Stimulated activated naive CD8-positive, alpha-beta T cell treated with anti-CD3 and anti-CD28 coated beads, Interleukin-15, Interleukin-2, amounts not matched to agents 100 ng/mL and 50 ng/mL, for 24 hours (primary cell): Measurements from ENCODE around the gene NFATC2.
A peak's percentile ranks its signal among the peaks of the same experiment; 100 is the strongest.

Experiments used
- H3K27ac Mint-ChIP-seq: one replicate; pipeline ENCODE4 v1.8.0; 2021; ENCODE audit warnings: mild to moderate bottlenecking, mixed read lengths
- H3K27me3 Mint-ChIP-seq: one replicate; pipeline ENCODE4 v1.8.0; 2021; ENCODE audit warnings: mixed read lengths
- H3K36me3 Mint-ChIP-seq: one replicate; pipeline ENCODE4 v1.8.0; 2021; ENCODE audit warnings: low read depth, mixed read lengths
- H3K4me1 Mint-ChIP-seq: one replicate; pipeline ENCODE4 v1.8.0; 2021; ENCODE audit warnings: low read depth, mixed read lengths
- H3K4me3 Mint-ChIP-seq: one replicate; pipeline ENCODE4 v1.8.0; 2021; ENCODE audit warnings: mild to moderate bottlenecking, mixed read lengths
- H3K9me3 Mint-ChIP-seq: one replicate; pipeline ENCODE4 v1.8.0; 2021; ENCODE audit warnings: mixed read lengths

Gene NFATC2

GRCh38 chr20:51506527-51507215 lies 35.8 kb downstream of the NFATC2 start:
- Mint-ChIP-seq H3K4me1 (peaks cover 49% of the 10 kb centered on the region), H3K27me3 (no peaks in the 10 kb centered on the region), H3K4me3 (no peak overlapping the region), H3K9me3 (no peaks in the 10 kb centered on the region), H3K27ac (peak overlapping the region; percentile 42), H3K36me3 (peaks cover 67% of the 10 kb centered on the region)

GRCh38 chr20:51505566-51505965 lies 37.0 kb downstream of the NFATC2 start:
- H3K4me3 Mint-ChIP-seq: no peak overlapping the region
- H3K9me3 Mint-ChIP-seq: no peaks in the 10 kb centered on the region
- H3K4me1 Mint-ChIP-seq: peaks cover 49% of the 10 kb centered on the region
- H3K27me3 Mint-ChIP-seq: no peaks in the 10 kb centered on the region
- peaks cover 61% of the 10 kb centered on the region for H3K36me3 Mint-ChIP-seq
- no peak overlapping the region for H3K27ac Mint-ChIP-seq

GRCh38 chr20:51503376-51503775 lies 39.1 kb downstream of the NFATC2 start:
- Mint-ChIP-seq H3K27ac (no peak overlapping the region), H3K4me1 (peaks cover 64% of the 10 kb centered on the region), H3K27me3 (no peaks in the 10 kb centered on the region), H3K4me3 (no peak overlapping the region), H3K36me3 (peaks cover 60% of the 10 kb centered on the region), H3K9me3 (no peaks in the 10 kb centered on the region)

- peak overlapping the region; percentile 64 for H3K27ac Mint-ChIP-seq
Measured at GRCh38 chr20:51500936-51501335, 41.6 kb downstream of the NFATC2 start.

GRCh38 chr20:51500311-51500710 lies 42.2 kb downstream of the NFATC2 start:
- no peak overlapping the region for H3K4me3 Mint-ChIP-seq
- no peaks in the 10 kb centered on the region for H3K27me3 Mint-ChIP-seq
- peak overlapping the region; percentile 95 for H3K27ac Mint-ChIP-seq
- no peaks in the 10 kb centered on the region for H3K9me3 Mint-ChIP-seq
- H3K36me3 Mint-ChIP-seq: peaks cover 51% of the 10 kb centered on the region
- peaks cover 79% of the 10 kb centered on the region for H3K4me1 Mint-ChIP-seq

More at GRCh38 chr20:51500936-51501335, 41.6 kb downstream of the NFATC2 start:
- Mint-ChIP-seq H3K4me1 (peaks cover 77% of the 10 kb centered on the region), H3K9me3 (no peaks in the 10 kb centered on the region), H3K36me3 (peaks cover 56% of the 10 kb centered on the region), H3K4me3 (peak overlapping the region; percentile 27), H3K27me3 (no peaks in the 10 kb centered on the region)

GRCh38 chr20:51498765-51499540 lies 43.6 kb downstream of the NFATC2 start:
- Mint-ChIP-seq H3K27ac (peak overlapping the region; percentile 95), H3K27me3 (no peaks in the 10 kb centered on the region), H3K36me3 (peaks cover 50% of the 10 kb centered on the region), H3K4me3 (peak overlapping the region; percentile 52), H3K9me3 (no peaks in the 10 kb centered on the region), H3K4me1 (peaks cover 86% of the 10 kb centered on the region)

- Mint-ChIP-seq H3K4me1 (peaks cover 92% of the 10 kb centered on the region), H3K36me3 (peaks cover 51% of the 10 kb centered on the region), H3K4me3 (peak overlapping the region; percentile 52)
Measured at GRCh38 chr20:51497542-51498467, 44.7 kb downstream of the NFATC2 start.

GRCh38 chr20:51496964-51497363 lies 45.6 kb downstream of the NFATC2 start:
- peaks cover 98% of the 10 kb centered on the region for H3K4me1 Mint-ChIP-seq
- peak overlapping the region; percentile 52 for H3K4me3 Mint-ChIP-seq
- H3K27ac Mint-ChIP-seq: peak overlapping the region; percentile 95
- no peaks in the 10 kb centered on the region for H3K9me3 Mint-ChIP-seq
- peaks cover 58% of the 10 kb centered on the region for H3K36me3 Mint-ChIP-seq
- no peaks in the 10 kb centered on the region for H3K27me3 Mint-ChIP-seq

More at GRCh38 chr20:51497542-51498467, 44.7 kb downstream of the NFATC2 start:
- Mint-ChIP-seq H3K27me3 (no peaks in the 10 kb centered on the region), H3K27ac (peak overlapping the region; percentile 95), H3K9me3 (no peaks in the 10 kb centered on the region)

GRCh38 chr20:51495921-51496545 lies 46.5 kb downstream of the NFATC2 start:
- Mint-ChIP-seq H3K9me3 (no peaks in the 10 kb centered on the region), H3K27ac (peak overlapping the region; percentile 95), H3K4me3 (peak overlapping the region; percentile 52), H3K36me3 (peaks cover 61% of the 10 kb centered on the region), H3K4me1 (peaks cover 96% of the 10 kb centered on the region), H3K27me3 (no peaks in the 10 kb centered on the region)

GRCh38 chr20:51495291-51495690 lies 47.2 kb downstream of the NFATC2 start:
- H3K4me3 Mint-ChIP-seq: peak overlapping the region; percentile 65
- no peaks in the 10 kb centered on the region for H3K9me3 Mint-ChIP-seq
- peaks cover 66% of the 10 kb centered on the region for H3K36me3 Mint-ChIP-seq
- no peaks in the 10 kb centered on the region for H3K27me3 Mint-ChIP-seq
- peak overlapping the region; percentile 95 for H3K27ac Mint-ChIP-seq
- peaks cover 96% of the 10 kb centered on the region for H3K4me1 Mint-ChIP-seq

- H3K27me3 Mint-ChIP-seq: no peaks in the 10 kb centered on the region
- H3K4me3 Mint-ChIP-seq: peak overlapping the region; percentile 65
- H3K36me3 Mint-ChIP-seq: peaks cover 68% of the 10 kb centered on the region
- peaks cover 96% of the 10 kb centered on the region for H3K4me1 Mint-ChIP-seq
- no peaks in the 10 kb centered on the region for H3K9me3 Mint-ChIP-seq
- peak overlapping the region; percentile 95 for H3K27ac Mint-ChIP-seq
Measured at GRCh38 chr20:51494241-51495110, 48.0 kb downstream of the NFATC2 start.

GRCh38 chr20:51493346-51493791 lies 49.1 kb downstream of the NFATC2 start:
- Mint-ChIP-seq H3K36me3 (peaks cover 65% of the 10 kb centered on the region), H3K9me3 (no peaks in the 10 kb centered on the region), H3K4me3 (peak overlapping the region; percentile 65), H3K27ac (peak overlapping the region; percentile 95), H3K27me3 (no peaks in the 10 kb centered on the region), H3K4me1 (peaks cover 93% of the 10 kb centered on the region)
